NK-92 (cell line): ENCODE data around the gene CPT1C.
"Not testable (repeated sequence)": the region's sequence is repeated elsewhere in the genome, so short reads cannot be mapped to it uniquely, and the experiment has no call there.

Experiments
- DNase-seq: peaks from one replicate; lab custom pipeline; 2025; ENCODE audit not compliant: unreplicated experiment; lab: John Stamatoyannopoulos, UW

The CPT1C gene

DNA sequence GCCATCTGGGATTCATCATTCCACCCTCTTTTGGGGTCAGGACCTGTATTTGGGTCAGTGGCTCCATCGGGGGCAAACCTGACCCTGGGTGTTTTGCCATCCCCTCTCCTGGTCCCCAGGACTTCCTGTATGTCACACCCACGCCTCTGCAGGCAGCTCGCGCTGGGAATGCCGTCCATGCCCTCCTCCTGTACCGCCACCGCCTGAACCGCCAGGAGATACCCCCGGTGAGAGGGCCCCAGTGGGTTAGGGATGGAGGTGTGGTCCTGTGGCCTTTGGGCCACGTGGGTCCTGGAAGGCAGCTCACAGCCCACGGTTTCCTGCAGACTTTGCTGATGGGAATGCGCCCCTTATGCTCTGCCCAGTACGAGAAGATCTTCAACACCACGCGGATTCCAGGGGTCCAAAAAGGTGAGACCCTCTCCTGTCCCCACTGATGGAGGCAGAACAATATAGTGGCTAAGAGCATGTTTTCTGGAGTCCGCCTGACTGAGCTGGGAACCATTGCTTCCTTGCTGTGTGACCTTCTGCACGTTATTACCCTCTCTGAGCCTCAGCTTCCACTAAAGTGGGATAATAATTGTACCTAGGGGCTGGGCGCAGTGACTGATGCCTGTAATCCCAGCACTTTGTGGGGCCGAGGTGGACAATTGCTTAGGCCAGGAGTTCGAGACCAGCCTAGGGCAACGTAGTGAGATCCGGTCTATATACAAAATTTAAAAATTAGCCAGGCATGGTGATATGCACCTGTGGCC lies 14.1 kb downstream of the CPT1C start:
- no peak for DNase-seq

- no peak for DNase-seq
These were observed 15.0 kb downstream of the CPT1C start for GRCh38 chr19:49705919-49706318.

DNA sequence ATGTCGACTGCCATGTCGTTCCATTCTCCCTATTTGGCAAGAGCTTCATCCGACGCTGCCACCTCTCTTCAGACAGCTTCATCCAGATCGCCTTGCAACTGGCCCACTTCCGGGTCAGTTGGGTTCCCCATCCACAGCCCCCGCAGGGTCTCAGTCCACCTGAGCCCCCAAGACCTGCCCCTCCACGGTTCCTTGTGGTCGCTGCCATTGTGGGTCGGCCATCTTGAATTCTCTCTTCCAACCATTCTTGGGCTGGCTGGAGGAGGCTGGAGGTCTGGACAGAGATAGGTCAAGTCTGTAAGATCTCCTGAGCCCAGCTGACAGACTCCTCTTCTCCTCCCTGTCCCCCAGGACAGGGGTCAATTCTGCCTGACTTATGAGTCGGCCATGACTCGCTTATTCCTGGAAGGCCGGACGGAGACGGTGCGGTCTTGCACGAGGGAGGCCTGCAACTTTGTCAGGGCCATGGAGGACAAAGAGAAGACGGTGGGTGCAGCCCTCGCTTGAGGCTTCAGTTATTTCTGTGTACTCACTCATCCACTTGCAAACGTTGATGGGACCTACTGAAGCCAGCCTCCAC lies 19.5 kb downstream of the CPT1C start:
- no peak for DNase-seq

GRCh38 chr19:49712397-49712859 lies 21.5 kb downstream of the CPT1C start:
- DNase-seq, result no peak

DNA sequence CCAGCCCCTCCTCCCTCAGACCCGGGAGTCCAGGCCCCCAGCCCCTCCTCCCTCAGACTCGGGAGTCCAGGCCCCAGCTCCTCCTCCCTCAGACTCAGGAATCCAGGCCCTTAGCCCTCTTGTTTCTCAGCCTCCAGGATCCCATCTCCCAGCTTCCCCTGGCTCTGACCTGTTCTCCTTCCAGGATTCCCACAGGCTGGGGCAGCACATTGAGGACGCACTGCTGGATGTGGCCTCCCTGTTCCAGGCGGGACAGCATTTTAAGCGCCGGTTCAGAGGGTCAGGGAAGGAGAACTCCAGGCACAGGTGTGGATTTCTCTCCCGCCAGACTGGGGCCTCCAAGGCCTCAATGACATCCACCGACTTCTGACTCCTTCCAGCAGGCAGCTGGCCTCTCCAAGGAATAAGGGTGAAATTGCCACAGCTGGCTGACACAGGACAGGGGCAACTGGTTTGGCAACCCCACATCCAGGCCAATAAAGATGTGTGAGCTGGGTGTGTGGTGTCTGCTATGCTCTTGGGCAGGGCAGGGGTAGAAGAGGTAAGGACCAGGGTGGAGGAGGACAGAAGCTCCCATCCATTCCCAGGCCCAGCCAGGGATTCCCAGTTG lies 22.4 kb downstream of the CPT1C start:
- no peak for DNase-seq

GRCh38 chr19:49716154-49716553 lies 25.2 kb downstream of the CPT1C start:
- DNase-seq, result no peak

GRCh38 chr19:49718511-49718910 lies 27.6 kb downstream of the CPT1C start:
- DNase-seq, result no peak

DNA sequence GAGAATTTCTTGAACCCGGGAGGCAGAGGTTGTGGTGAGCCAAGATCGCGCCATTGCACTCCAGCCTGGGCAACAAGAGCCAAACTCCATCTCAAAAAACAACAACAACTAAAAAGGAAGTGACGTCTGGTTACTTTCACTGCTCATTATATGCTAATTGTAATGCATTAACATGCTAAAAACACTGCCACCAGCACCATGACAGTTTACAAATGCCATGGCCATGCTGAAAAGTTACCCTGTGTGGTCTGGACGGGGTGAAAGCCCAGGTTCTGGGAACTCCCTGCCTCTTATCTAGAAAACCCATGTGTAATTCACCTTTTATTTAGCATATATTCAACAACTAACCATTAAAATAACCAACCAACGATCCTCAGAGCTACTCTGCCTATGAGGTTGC lies 28.1 kb downstream of the CPT1C start:
- DNase-seq, result no peak

DNA sequence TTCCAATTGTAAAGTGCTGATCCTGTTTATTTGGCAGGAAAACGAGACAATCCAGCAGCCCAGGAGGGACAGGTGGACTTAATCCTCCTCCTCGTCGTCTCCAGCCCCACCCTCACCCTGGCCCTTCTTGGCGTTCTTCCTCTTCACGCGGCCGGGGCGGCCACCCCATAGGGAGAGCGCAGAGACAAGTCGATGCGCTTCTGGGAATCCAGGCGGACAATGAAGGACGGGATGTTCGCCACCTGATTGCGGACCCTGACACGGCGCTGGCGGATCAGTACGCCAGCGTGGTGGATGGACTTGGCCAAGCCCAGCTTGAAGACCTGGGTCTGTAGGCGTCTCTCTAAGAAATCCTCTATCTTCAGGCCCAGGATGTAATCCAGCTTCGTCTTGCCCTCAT lies 28.5 kb downstream of the CPT1C start:
- not testable (repeated sequence) for DNase-seq

GRCh38 chr19:49727217-49728030 lies 36.5 kb downstream of the CPT1C start:
- no peak for DNase-seq

GRCh38 chr19:49730166-49730565 lies 39.2 kb downstream of the CPT1C start:
- DNase-seq, result no peak

DNA sequence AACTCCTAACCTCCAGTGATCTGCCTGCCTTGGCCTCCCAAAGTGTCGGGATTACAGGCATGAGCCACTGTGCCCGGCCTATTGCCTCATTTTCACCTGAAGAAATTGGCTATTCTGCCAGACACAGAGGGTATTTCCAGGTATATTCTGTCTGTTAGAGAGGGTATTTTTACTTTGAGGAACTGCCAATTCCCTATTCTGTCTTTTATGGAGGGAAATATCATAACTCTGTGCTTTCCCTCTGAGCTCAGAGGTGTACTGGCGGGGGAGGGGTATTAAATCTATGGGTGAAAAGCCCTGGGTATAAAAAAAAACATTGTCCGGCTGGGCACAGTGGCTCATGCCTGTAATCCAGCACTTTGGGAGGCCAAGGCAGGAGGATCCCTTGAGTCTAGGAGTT lies 47.4 kb downstream of the CPT1C start:
- no peak for DNase-seq

GRCh38 chr19:49739098-49739497 lies 48.2 kb downstream of the CPT1C start:
- no peak for DNase-seq

- DNase-seq, result no peak
These were observed 49.0 kb downstream of the CPT1C start for GRCh38 chr19:49739933-49740332.

DNA sequence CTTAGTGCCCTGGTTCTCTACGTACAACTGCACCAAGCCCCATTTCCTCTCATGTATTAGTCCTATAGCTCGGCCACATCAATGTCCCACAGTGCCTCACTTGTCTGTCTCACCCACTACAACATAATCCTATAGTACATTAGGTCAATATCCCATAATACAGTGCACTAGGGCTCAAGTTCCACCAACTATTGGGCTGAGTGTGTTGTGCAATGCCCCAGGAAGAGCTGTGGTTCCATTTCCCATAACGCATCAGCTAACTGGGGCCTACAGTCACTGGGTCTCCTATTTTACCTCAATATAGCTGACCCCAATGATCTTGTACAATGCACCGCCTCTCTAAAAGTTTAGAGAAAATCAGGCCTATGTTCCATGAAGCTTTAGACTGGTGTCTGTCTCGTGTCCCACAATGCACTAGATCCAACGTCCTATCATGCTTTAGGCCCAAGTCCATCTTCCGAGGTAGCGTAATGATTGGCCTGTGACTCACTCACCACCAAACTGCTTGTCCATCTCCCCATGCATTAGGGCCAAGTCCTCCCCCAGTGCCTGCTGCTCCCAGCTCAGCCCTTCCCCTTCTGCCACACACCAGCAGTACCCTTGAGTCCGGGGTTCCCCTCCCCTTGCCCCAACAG lies 50.4 kb downstream of the CPT1C start:
- no peak for DNase-seq

GRCh38 chr19:49744946-49745381 lies 54.0 kb downstream of the CPT1C start:
- DNase-seq, result no peak

DNA sequence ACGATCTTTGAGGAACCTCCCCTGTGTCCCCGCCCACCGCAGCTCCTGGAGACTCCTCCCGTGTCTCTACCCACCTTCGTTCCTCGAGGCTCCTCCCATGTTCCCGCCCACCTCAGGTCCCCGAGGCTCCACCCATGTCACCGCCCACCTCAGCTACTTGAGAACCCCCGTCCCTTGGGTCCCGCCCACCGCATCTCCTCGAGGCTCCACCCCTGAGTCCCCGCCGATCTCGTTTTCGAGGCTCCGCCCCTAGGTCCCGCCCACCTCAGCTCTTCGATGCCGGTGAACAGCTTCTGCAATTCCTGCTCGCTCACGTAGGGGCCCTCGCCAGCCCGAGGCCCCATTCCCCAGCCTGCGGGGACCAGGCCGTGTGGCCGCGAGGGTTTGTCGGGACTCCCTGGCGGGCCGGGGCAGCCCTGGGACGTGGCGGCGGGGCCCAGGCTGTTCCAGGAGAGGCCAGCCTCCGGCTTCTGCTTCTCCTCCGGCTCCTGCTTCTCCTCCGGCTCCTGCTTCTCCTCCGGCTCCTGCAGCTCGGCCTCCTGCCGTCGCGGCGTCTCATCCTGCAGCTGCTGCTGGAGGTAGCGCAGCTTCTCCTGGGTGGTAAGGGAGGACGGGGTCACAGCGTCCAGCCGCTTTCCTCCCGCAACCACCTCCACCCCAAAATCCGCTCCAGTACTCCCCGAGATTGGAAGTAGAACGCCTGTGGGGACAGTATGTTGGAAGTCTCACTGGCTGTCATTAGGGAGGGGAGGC lies 55.5 kb downstream of the CPT1C start:
- no peak for DNase-seq

DNA sequence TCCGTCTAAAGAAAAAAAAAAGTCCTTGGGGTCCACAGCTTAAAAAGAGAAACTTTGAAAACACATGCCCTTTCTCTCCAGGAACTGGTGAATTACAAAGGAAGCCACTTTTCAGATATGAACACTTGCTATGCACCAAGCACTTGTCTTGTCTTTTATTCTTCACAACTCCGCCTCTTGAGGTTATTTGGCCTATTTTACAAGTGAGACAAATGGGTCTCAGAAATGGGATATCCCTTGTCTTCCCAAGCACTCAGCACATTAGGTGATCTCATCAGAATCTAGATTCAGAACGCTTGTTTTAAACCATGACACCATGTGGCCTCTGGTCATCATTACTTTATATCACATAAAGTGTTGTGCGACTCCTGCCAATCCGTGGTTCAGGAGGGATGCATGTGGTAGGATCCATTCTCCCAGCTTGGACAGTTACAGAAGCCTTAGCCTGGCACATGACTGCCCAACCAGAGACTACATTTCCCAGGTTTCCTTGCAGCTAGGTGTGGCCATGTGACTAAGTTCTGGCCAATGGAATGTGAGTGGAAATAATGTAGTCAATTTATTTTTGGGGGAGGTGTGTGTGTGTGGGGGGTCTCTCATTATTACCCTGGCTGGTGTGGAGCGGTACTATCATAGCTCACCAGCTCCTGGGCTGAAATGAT lies 58.3 kb downstream of the CPT1C start:
- no peak for DNase-seq

- no peak for DNase-seq
These were observed 58.9 kb downstream of the CPT1C start for GRCh38 chr19:49749771-49750170.

GRCh38 chr19:49752701-49753100 lies 61.8 kb downstream of the CPT1C start:
- DNase-seq, result no peak
